AG10803 (cell line): ENCODE results near the gene OCSTAMP.

Experiments
- DNase-seq: peaks from one replicate; pipeline ENCODE4 v3.0.0; 2010; ENCODE audit warnings: low read depth
- H3K4me3 ChIP-seq: 2 replicates; pipeline ENCODE4 v1.5.1; 2011; ENCODE audit warnings: mild to moderate bottlenecking, low read length, control low read depth
- CTCF ChIP-seq: conservative IDR thresholded peaks from 2 replicates; pipeline ENCODE4 v1.5.1; 2011; ENCODE audit warnings: mild to moderate bottlenecking, low read length, control low read depth, inconsistent platforms

OCSTAMP gene

GRCh38 chr20:46501337-46501942 lies 49.0 kb downstream of the OCSTAMP start:
- TF ChIP-seq CTCF: no peak
- no peak for DNase-seq
- no peak overlapping the region for H3K4me3 ChIP-seq

- TF ChIP-seq CTCF: no peak
Observed at GRCh38 chr20:46494077-46494476, 56.4 kb downstream of the OCSTAMP start.

GRCh38 chr20:46491354-46491753 lies 59.1 kb downstream of the OCSTAMP start:
- TF ChIP-seq CTCF: no peak
- no peak for DNase-seq
- H3K4me3 ChIP-seq: no peak overlapping the region

More at GRCh38 chr20:46494077-46494476, 56.4 kb downstream of the OCSTAMP start:
- no peak for DNase-seq
- no peak overlapping the region for H3K4me3 ChIP-seq
